HG02870 (cell line): ENCODE data around the gene LAPTM4A.
"Not testable (repeated sequence)": the region's sequence is repeated elsewhere in the genome, so short reads cannot be mapped to it uniquely, and the experiment has no call there.

ENCODE experiments used
- ATAC-seq: cut with Tn5 transposase; IDR thresholded peaks from one replicate; pipeline ENCODE4 v1.9.1; 2021; ENCODE audit warnings: mild to moderate bottlenecking, moderate library complexity; ENCODE audit not compliant: unreplicated experiment

The LAPTM4A gene

DNA sequence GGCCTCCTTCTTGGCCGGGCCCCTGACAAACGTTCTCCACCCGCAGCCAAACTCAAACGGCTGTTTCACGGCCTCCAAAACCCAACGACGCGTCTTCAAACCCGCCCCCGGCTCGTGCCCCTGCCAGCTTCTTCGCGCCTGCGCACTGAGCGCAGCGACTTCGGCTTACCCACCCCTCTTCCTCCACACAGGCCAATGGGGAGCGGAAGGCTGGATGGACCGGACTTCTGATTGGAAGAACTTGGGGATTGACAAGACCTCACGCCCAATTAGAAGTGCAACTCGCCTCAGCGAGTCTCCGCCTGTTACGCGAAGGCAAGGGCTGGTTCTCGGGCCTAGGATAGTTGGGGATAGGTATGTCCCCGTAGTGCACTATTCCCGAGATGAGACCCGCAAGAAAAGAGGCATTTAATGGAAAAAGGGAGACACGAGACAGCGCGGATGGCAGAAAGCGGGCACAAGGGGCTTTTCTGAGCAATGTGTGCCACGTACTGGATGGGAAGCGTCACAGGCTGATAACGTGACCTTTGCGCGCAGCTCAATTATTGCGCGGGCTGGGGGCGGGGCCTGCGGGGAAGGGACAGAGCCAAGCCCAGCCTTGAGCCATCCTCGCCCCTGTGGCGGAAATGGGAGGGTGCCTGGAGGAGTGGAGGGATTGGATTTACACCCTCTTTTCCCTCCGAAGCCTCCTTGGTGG lies at the start of gene LAPTM4A:
TSS of gene LAPTM4A (minus strand) at position 97 of the 697 bp plus-strand sequence. CDS start 108 bp downstream, outside the sequence.
- peak; percentile 95 for ATAC-seq

DNA sequence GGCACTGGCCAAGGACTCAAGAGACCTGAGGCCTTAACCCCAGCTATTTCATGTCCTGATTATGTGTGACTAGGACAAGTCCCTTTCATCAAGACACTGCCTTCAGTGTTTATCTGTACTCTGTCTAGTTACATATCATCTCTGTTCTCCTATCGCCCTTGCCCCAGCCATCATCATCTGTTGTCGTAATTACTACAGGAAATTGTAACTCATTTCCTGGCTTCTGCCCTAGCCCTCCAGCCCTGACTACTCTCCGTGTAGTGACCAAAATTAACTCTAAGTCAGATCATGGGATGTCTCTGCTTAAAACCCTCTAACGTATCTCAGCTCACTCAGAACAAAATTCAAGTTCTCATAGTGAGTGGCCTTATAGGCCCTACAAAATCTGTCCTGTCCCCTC lies 49.3 kb upstream of the LAPTM4A start:
- no peak for ATAC-seq

- ATAC-seq = no peak
These were observed 48.4 kb upstream of the LAPTM4A start for GRCh38 chr2:20099780-20100179.

GRCh38 chr2:20097889-20098714 lies 46.7 kb upstream of the LAPTM4A start:
- peak; percentile 90 for ATAC-seq

GRCh38 chr2:20095469-20095868 lies 44.0 kb upstream of the LAPTM4A start:
- ATAC-seq = no peak

GRCh38 chr2:20094955-20095354 lies 43.5 kb upstream of the LAPTM4A start:
- ATAC-seq = no peak

DNA sequence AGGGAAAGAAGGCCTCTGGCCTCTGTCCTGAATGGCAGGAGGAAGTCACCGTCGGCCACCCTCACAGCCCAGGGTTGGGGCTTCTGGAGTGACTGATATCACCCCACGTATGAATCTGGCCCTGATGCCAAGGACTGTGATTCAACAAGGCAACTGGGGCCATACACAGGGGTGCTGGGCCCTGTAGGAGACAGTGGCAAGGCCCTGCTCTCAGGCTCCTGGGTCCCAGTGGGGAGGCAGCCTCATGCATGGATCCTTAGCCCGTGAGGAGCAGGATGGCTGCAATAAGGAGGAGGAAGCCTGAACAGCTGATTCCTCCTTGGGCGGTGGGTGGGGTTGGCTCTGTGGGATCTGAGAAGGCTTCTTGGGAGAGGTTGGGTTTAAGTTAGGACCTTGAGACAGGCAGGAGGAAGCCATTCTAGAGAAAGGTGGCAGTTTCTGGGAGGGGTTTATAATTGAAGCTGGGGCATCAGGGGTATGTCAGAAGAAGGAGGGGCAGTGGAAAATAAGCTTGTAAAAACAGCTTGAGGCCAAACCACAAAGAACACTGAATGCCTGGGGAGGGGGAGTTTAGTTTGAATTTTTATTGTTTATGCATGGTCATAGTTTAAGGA lies 42.8 kb upstream of the LAPTM4A start:
- ATAC-seq = no peak

GRCh38 chr2:20093263-20094141 lies 42.1 kb upstream of the LAPTM4A start:
- ATAC-seq = no peak

DNA sequence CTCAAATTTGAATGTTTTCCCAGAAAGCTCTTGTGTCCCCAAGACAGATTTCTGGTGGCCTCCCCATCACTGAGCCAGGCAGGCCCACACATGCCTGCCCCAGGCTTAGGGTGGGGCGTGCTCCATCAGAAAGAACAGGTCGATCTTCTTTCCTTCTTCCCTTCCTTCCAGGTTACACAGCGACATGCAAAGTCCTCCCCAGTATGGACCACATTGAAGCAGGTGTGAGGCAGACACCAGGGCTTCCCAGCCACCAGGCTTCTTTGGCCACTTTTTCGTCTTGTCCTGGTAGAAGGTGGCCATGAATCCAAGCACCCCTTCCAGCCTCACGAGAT lies 41.4 kb upstream of the LAPTM4A start:
- no peak for ATAC-seq

DNA sequence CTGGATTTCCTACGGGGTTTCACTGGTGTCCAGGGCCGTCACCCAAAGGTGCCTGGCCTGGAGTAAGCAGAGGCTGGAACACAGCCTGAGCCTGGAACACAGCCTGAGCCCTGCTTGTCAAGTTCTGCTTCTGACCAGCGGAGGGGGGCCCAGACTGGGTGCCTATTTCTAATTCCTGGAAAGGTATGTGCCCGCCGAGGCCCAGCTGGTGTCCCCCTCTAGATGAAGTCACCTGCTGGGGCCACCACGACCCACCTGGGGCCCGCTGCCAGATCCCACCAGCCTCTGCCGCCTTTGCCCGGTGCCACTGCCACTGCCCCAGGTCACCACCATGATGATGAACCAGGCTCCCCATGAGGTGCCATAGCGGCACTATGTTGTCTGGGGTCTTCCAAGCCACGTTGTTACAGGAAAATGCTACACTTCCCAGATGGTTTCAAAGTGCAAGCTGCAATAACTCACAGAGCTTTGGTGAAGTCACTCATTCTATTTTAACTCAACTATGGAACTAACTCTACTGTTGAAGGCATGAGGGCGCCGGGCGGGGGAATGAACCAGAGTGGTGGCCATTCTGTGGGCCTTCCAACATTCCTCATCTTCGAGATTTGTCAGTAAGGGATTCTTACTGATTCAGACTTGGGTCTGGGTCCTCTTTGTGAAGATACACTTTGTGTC lies 40.9 kb upstream of the LAPTM4A start:
- no peak for ATAC-seq

DNA sequence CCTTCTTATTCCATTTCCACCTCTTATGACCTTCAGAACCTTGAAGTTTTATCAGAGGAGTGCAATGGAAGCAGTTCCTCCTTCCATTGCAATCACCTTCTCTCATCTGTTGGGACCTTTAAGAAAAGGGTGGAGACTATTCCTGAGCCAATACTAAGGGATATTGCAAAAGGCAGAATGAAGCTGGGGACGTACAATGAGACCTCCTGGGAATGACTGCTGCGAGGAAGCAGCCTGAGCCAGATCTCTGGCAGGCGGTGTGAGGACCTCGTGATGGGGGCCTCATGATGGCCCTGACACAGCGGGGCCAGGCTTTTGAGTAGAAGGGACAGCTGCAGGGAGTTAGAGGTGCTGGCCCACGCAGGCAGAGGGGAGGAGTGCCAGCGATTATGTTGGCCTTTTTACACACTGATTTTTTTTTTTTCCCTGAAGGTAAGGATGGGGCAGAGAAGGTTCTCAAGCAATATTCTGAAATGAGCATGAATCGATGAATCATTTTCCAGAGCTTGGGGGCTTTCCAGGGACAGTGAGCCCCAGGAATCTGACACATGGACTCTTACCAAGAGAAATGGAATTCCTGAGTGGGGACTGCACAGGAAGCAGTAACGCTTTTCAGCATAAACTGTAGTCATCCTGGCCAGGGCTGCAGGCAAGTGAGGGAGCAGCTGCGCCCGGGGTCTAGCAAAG lies 40.0 kb upstream of the LAPTM4A start:
- no peak for ATAC-seq

DNA sequence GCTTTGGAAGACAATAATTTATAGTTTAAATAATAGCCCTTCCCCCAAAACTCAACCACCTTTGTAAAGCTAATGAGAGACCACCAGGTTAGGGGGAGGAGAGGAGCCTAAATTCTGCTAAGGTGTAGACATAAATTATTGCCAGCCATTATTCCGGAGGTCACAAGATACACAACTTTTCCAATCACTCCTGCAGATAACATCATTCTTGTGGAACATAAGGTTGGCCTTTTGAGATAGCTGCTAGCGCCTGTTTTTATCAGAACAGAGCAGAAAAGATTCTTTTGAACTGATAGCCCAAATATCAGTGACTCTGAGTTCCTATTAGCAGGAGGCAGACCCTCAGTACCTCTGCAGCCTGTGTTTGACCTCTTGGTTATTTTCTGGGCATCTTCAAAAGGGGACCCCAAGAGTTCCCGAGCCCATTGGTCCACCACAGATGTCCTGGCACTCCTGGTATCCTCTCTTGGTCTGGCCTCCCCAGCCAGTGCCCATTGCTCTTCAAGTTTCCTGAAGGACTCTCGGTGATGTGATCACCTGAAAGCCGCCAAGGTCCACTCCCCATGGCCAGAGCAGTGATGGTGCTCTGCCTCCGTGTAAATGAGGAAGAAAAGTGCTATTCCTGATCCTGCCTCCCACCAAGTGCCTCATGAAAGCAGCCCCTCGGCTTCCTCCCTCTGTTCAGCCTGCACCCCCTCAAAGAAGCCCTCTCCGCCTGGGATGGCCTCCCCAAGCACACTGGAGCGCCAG lies 38.5 kb upstream of the LAPTM4A start:
- no peak for ATAC-seq

- ATAC-seq = not testable (repeated sequence)
These were observed 34.5 kb upstream of the LAPTM4A start for GRCh38 chr2:20085909-20086308.

DNA sequence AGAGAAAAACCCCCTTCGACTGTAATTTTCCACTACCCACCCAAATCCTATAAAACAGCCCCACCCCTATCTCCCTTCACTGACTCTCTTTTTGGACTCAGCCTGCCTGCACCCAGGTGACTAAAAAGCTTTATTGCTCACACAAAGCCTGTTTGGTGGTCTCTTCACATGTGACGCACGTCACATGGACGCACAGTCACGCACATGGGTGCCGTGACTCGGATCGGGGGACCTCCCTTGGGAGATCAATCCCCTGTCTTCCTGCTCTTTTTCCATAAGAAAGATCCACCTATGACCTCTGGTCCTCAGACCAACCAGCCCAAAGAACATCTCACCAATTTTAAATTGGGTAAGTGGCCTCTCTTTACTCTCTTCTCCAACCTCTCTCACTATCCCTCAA lies 31.4 kb upstream of the LAPTM4A start:
- not testable (repeated sequence) for ATAC-seq

DNA sequence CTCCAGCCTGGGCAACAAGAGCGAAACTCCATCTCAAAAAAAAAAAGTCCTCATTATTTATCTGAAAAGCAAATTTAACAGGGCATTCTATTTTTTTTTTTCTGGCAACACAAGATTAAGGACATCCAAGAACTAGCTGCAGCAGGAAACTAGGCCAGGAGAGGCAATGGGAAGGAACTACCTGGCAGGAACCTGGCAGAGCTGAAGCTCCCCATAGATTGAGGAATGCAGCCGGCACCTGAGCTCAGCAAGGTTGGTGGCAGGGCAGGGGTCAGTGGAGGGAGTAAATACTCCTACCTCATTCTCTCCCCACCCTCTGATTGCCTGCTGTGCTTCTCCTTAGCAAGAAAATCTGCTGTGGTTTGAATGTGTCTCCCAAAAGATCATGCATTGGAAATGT lies 30.4 kb upstream of the LAPTM4A start:
- ATAC-seq = no peak

- ATAC-seq = no peak
These were observed 29.5 kb upstream of the LAPTM4A start for GRCh38 chr2:20080839-20081415.

GRCh38 chr2:20080428-20080827 lies 29.0 kb upstream of the LAPTM4A start:
- no peak for ATAC-seq

- no peak for ATAC-seq
These were observed 28.2 kb upstream of the LAPTM4A start for GRCh38 chr2:20079546-20080115.
